HG02678 (cell line): ENCODE measurements around the gene DIAPH2.
"Not testable (repeated sequence)": the region's sequence is repeated elsewhere in the genome, so short reads cannot be mapped to it uniquely, and the experiment has no call there.

ENCODE experiments used
- ATAC-seq: cut with Tn5 transposase; IDR thresholded peaks from one replicate; pipeline ENCODE4 v1.9.1; 2021; ENCODE audit warnings: mild to moderate bottlenecking, moderate library complexity; ENCODE audit not compliant: unreplicated experiment

The DIAPH2 gene

DNA sequence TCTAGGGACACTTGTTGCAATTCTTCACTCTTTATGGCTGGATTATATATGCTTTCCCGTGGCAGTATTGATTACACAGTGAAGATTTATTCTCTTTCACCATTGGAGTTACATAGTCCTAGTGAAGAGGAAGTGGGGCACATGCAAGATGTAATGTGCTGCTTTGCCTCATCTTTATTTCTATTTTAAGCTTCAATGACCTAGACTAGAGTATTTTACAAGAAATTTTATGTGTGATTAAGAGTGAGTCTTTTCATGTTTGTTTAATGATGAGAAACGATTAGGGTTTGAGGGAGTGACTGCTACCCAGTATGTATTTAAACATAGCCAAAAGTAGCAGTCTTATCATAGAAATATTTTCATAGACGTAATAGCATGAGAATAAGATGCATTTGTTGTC, 30.8 kb downstream of the DIAPH2 start:
- ATAC-seq, result no peak

DNA sequence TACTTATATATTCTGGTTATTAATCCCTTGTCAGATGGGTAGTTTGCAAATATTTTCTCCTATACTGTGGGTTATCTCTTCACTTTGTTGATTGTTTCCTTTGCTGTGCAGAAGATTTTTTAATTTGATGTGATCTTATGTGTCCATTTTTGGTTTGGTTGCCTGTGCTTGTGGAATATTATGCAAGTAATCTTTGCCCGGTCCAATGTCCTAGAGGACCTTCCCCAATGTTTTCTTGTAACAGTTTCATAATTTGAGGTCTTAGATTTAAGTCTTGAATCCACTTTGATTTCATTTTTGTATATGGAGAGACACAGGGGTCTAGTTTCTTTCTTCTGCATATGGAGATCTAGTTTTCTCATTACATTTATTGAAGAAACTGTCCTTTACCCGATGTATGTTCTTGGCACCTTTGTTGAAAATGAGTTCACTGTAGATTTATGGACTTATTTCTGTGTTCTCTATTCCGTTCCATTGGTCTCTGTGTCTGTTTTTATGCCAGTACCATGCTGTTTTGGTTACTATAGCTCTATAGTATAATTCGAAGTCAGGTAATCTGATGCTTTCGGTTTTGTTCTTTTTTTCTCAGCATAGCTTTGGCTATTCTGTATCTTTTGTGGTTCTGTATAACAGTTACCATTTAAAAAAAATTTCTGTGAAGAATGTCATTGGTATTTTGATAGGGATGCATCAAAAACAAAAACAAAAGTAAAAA, 34.7 kb downstream of the DIAPH2 start:
- ATAC-seq, result no peak

DNA sequence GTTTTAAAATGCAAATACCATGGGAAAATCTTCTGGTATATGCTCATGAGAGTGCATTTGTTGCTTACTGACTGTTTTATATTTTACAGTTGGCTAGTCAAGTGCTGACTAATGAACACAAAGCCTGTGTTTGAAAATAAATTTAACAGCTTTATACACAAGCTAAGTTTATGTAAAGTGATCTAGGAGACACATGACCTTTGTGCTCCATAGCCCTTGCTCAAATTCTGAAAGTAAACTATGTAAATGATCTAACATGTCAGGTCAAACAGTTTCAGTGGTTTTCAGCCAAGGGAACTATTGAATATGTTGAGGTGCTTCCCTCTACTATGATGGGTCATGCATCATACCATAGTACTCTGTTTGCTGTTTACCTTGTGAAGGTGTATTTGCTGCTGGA, 36.7 kb downstream of the DIAPH2 start:
- ATAC-seq, result peak; percentile 100

DNA sequence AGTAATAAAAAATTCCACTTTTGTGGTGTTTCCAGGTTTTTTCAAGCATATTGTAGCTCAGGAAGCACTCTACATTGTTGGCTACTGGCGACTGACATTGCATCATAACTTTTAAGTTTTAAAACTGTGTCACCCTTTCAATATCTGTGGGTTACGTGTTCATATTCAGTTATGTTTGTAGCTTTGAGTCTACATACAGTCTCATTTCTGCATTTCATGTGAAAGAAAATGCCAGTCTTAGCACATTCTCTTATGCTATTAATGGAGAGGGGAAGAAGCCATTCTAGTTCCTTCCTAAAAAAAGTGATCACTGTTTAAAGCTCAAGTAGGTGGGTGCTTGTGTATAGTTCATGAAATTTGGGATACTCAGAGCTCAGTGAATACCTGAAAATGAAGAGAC, 38.1 kb downstream of the DIAPH2 start:
- no peak for ATAC-seq

DNA sequence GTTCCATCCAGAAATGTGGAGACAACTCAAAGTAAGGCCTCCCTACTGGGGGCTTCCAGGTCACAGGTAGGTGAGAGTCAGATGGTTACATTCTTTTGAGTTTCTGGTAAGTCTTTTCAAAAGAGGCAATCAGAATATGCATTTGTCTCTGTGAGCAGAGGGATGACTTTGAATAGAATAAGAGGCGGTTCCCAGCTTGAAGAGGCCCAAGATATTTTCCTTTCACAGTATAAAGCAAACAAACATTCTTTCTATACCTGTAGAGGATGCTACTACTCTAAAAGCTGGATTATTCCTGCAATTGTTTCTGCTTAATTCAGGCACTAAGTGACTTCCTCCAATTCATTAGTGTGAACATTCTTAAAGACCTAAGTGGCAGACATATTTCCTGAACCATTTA, 44.4 kb downstream of the DIAPH2 start:
- no peak for ATAC-seq

DNA sequence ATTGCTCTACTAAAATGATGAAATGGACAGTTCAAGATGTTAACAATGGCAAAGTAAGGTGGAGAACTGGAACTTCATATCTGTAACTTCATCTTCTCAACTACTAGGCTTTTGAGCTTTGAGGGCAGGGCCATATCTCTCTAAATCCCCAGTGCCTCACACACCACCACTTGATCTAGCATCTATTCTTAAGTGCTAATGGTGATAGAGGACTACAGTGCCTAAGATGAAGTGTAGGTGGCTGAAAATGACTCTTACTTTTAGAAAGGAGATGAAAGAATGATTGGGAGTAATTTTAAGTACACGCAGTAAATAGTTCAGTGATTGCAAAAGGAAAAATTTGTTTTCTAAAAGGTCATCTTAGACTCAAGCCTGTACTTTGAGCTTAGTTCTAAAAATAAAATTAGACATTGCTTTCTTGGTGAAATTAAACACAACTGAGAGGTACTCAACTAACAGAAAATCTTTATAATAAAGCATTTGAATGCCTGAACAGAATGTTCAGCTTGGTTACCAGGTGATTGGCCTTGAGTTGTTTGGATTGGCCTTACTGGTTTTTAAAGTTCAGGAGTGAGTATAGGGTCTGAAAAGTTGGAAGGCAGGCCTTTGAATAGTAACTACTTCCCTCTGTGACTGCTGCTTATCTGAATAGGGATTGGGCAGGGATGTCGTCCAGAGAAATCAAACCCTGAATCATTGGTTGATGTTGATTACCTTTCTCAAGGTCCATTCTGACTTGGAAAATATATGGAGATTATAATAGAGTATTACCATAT, 45.4 kb downstream of the DIAPH2 start:
- no peak for ATAC-seq

DNA sequence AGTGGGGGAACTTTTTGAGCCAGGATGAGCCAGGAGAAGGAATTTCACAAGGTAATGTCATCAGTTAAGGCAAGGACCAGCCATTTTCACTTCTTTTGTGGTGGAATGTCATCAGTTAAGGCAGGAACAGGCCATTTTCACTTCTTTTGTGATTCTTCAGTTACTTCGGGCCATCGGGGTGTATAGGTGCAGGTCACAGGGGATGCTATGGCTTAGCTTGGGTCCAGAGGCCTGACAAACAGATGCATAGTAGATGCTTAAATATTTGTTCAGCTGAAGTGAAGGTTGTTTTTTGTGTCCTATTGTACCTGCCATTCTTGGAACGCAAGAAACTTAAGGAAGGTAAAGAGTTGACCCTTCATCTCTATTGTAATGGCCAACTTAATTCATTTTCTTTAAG, 46.4 kb downstream of the DIAPH2 start:
- ATAC-seq, result not testable (repeated sequence)

DNA sequence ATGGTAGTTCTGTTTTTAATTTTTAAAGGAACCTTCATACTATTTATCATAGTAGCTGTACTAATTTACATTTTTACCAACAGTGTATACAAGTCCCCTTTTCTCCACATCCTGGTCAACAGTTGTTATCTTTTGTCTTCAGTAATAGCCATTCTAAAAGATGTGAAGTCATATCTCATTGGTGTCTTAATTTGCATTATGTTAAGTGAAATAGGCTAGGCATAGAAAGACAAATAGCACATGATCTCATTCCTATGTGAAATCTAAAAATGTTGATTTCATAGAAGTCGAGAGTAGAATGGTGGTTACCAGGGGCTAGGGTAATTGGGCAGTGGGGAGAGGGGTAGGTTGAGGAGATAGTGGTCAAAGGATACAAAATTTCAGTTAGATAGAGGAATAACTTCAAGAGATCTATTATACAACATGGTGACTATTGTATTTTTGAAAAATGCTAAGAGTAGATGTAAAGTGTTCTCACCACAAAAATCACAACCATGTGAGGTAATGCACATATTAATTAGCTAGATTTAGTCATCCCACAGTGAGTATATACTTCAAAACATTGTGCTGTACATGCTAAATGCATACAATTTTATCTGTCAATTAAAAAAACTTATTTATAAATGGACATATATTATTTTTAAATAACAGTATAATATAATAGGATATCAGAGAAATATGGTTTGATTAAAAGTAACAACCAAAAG, 58.9 kb downstream of the DIAPH2 start:
- ATAC-seq, result no peak

DNA sequence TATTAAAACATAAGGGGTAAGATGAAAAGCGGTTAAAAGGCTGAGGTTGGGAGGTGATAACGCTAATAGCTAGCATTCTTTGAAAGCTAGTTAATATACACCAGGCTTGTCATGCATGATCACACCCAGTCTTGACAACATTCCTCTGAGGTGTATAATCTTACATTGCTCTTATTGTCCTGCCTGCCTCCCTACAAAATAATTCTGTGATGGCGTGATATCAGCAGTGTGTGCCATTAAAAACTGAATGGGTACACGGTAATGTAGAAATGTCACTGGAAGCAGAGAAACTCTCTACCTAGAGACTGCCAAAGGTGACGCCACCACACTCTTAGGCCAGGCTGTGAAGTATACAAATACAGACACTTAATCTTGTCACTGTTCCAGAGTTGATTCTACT, 68.1 kb downstream of the DIAPH2 start:
- ATAC-seq, result no peak

DNA sequence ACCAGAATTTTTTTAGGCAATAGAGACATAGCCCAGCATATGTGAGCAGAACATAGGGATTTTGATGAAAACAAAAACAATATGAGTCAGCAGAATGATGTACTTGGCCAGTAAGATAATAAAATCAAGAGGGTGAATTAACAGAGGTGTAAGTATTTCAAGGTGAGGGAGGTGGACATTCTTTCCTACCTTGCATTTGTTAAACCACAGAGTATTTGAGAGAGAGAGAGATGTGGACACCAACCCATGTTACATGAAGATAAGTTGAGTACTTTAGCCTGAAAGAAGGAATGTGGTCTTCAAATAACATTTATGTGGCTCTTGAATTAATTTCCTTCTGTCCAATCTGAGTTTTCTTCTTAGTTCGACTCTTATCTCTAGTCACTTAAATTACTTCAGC, 68.6 kb downstream of the DIAPH2 start:
- ATAC-seq, result no peak

DNA sequence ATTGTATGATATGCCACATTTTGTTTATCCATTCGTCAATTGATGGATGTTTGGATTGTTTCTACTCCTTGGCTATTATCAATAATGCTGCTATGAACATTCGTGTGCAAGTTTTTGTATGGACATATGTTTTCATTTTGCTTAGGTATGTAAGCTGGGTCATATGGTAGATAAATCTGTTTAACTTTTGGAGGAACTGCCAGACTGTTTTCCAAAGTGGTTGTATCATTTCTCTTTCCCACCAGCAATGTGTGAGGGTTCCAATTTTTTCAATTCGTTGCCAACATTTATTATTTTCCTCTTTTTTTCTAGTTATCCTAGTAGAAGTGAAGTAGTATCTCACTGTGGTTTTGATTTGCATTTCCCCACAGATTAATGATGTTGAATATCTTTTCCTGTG, 71.8 kb downstream of the DIAPH2 start:
- no peak for ATAC-seq

DNA sequence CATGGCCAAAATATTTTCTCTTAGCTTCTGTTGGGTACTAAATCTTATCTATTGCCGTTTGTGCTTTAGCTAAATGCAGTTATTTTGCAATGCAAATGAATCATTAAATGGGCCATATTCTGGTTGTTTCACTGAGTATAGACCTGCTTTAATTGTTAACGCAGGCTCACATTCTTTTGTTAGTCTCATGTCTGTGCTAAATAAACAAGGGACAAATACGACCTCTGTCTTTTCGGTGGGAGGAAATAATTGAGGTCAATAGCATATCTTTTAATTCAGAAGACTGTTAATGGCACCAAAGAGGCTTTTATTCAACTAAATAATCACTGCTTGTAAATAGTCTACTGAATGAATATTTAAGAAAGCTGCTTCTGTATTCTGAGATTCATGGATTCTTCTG, 76.9 kb downstream of the DIAPH2 start:
- no peak for ATAC-seq

DNA sequence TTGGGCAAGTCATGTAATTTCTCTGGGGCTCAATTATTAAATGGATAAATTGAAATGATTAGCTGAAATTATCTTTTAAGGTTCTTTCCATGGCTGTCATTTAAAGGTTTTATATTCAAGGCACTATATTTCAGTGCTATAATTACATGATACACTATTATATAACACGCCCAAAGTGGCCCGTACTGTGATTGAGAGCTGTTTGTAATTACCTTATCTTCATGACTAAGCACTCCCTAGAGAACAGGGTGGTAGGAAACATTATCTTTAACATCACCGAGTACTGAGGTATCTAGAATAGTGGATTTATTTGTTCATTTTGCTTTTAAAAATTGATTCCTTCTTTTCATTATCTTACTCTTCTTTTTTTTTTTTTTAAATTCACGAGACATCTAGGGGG, 79.0 kb downstream of the DIAPH2 start:
- ATAC-seq, result no peak

DNA sequence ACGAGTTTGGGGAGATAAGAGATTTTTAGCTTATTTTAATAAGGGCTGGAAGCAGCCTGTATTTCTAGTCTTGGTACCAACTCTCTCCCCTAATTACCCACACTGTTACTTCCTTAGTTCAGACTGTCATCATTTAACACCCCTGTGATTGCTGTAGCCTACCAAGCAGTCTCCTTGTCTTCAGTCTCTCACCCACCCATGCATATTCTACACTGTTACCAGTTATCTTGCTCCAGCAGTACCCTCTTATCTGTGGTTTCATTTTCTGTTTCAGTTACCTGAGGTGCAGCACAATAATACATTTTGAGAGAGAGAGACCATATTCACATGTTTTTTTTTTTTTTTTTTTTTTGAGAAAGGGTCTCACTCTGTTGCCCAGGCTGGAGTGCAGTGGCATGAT, 80.2 kb downstream of the DIAPH2 start:
- ATAC-seq, result peak; percentile 92

DNA sequence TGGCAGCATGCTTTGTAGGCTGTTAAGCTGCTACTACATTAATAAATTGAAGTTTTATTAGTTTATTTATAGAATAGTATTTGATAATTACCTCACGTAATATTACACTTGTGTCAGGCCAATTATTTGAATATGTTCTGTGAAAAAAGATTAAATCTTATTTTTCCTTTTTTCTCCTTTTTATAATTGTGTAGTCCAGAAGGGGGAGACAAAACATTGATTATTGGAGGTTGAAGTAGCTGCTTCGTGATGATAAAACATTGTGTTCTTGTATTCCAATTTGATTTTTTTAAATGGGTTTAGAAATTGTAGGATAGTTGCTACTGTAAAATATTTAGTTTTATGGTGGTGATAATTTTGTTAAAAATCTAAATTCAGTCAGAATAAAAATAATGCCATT, 85.7 kb downstream of the DIAPH2 start:
- ATAC-seq, result no peak

DNA sequence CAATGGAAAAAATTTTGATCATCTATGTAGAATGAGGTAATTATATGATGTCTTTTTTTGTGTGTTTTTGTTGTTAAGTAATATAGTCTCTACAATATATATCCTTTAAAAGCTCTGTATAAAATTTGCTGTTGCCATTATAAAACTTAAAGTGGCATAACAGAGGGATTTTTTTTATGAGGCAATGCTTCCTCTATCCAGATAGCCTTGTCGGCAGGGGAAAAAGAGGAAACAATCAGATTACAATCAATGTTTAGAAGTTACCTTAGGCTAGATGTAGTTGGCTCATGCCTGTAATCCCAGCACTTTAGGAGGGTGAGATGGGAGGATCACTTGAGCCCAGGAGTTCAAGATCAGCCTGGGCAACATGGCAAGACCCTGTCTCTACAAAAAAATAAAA, 86.8 kb downstream of the DIAPH2 start:
- ATAC-seq, result no peak

DNA sequence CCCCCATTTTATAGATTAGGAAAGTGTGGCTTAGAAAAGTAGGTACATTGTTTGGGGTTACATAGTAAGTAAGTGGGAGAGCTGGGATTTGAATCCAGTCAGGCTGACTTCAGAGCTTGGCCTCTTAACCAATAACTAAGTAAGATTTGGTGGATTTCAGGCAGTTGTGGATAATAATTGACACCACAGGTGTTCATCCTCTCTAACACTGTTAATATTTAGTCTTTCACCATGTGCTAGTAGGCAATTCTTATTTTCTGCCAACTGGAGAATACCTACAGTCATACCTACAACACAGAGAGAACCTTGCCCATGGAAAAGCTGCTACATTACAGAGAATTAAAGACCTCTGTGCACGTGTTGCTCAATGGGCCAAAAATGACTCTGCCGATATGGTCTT, 89.5 kb downstream of the DIAPH2 start:
- ATAC-seq, result no peak

DNA sequence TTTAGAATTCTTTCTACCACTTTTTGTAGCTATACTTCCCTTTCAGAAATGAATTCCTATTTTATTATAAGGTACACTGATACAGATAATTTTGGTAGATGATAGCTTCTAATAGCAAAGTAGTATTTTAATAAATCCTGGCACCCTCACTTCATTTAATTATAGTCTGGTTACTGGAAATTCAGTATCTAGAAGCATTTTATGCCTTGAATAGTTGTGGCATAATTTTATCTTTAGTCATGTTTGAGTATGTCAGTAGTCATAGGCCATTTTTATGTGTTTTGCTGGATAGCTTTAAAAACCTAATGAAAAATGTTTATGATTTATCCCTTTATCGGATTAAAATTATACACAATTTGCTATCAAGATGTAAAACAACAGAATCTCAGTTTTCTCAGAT, 92.3 kb downstream of the DIAPH2 start:
- ATAC-seq, result no peak

DNA sequence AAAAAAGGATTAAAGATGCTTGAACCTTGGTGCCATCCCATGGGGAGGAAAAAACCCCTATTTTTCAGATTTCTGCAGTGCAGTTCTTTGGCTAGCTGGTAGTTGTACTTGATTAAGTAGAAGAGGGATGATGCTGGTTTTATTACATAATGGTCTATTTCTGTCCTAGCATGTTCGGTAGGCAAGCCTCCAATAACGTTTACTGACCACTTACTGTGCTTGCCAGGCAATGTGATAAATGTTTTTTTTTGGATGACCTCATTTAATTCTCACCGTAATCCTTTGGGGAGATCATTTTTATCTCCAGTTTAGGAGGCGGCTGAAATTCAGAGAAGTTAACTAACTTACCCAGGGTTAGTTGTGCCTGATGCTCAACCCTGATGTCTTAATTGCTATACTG, 106.9 kb downstream of the DIAPH2 start:
- ATAC-seq, result no peak

DNA sequence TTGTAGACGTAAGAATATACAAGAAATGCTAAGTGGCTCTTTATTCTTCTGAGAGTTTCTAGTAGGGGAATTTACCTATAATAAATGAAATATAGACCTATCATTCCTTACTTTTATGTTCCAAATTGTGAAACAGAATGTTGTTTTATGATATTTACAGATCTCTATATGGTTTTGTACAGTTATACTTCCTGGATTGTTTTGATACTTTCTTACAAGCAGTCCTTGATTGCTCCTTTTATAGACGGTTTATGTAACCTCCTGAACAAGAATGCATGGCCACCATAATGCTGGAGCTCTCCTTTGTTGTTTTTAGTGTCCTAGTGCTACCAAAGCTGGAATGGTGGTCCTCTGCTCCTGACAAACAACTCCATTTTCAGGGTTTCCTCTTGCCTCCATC, 107.4 kb downstream of the DIAPH2 start:
- ATAC-seq, result no peak

DNA sequence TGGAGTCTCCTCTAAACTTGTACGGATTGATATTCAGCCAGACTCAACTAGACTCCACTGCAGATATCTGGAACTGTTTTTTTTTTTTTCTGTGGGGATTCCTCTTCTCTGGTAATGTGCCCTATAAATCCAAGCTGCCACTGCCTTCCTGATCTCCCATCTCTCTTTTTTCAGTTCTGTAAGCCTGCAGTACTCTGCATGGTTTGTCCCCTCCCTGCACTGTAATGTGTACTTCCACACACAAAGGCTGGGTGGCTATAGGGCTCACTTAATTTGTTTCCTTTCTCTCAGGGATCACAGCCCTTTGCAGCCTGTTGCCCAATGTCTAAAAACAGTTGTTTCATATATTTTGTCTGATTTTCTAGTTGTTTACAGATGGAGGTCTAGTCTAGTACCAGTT, 114.3 kb downstream of the DIAPH2 start:
- ATAC-seq, result no peak

DNA sequence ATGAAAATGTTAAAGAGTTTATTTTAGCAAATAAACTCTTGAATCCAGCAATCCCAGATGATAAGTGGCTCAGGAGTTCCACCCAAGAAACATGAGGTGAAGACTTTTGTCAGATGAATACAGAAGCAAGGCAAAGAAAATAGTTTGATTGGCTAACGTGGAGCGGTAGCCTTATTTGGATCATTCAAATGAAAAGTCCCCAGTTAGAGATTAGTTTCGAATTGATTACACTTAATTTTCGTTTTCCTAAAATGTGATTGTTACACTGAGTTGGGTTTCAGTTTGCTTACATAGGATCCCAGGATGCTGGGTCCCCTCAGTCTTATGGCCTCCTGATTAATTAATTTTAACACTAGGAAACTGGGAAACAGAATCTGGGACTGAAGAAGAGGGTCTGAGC, 122.7 kb downstream of the DIAPH2 start:
- ATAC-seq, result no peak
